ENCODE data around the gene PARP9.

PARP9 gene

DNA sequence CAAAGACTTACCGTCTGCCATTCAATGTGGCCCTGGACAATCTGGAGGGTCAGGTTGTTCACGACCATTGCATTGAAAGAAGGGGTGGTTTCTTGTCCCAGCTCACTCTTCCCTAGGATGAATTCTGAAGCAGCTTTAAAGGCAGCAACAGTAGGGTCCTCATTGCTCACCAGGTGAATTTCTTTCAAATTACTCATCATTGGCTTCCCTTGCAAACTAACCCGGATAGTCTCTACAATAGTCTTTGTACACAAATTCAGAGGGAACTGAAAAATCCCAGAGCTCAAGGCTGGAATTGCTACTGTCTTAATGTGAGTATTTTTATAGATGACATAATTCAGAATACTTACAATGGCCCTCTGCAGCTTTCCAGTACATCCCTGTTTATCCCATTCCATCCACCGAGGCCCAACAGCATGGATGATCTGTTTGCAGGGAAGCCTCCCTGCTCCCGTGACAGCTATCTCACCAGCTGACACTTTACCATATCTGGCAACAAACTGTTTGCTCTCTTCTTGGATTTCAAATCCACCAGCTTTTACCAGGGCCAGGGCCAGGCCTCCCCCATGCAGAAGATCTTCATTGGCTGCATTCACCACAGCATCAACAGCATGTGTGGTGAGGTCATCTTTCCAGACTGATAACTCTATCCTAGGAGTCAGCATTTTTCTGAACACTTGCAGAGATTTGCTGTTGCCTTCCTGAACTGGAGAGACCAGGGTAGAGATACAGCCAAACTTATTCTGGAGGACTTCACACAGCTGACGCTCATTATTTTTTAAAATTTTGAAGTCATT, 8.6 kb downstream of the PARP9 start:
- H3K9ac ChIP-seq (ENCODE audit: low read depth, low read length): no peak overlapping the region
- no peaks in the 10 kb centered on the region for H3K79me2 ChIP-seq (ENCODE audit: insufficient read depth, low read length)
- no peak overlapping the region for H2AFZ ChIP-seq (ENCODE audit: low read depth, low read length)
- no peak for ATAC-seq (ENCODE audit: insufficient read depth, low read depth)
- H3K4me3 ChIP-seq (ENCODE audit: low read depth in 1 of 2, low read length in 2 of 2): no peak overlapping the region
- H3K4me2 ChIP-seq (ENCODE audit: insufficient read depth, low read length): no peak overlapping the region
- H3K4me1 ChIP-seq (ENCODE audit: insufficient read depth, low read length): no peaks in the 10 kb centered on the region
- H4K20me1 ChIP-seq (ENCODE audit: insufficient read depth, low read length): no peaks in the 10 kb centered on the region
- H3K36me3 ChIP-seq (ENCODE audit: insufficient read depth, low read length): peaks cover 77% of the 10 kb centered on the region
- H3K27ac ChIP-seq (ENCODE audit: low read length): no peak overlapping the region
- no peak for DNase-seq
- no peaks in the 10 kb centered on the region for H3K27me3 ChIP-seq (ENCODE audit: insufficient read depth, low read length, poor library complexity)
- no peaks in the 10 kb centered on the region for H3K9me3 ChIP-seq (ENCODE audit: insufficient read depth, low read length, severe bottlenecking)
- TF ChIP-seq EZH2 (IDR thresholded peaks at IDR 0.05; ENCODE audit: borderline replicate concordance, low read depth, low read length, severe bottlenecking) (no peak), CTCF (IDR thresholded peaks at IDR 0.05; ENCODE audit: borderline replicate concordance, extremely low read depth, low read length, poor library complexity, severe bottlenecking) (no peak)

DNA sequence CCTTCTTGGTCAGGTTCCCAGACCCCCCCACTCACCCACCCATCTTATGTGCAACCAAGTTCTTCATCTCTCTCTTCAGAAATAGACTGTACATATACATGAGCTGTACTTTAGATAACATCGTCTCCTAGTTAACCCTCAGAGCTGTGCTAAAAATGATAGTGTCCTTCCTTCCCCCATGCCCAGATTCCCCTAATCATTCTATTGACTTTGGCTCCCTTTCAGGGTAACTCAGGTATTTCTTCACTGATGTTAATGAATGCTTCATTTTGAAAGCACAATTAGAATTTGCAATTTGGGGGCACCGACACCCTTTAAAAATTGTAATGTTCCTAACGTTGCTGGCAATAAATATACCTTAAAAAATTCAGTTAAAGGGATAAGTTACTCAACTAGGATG, 10.9 kb downstream of the PARP9 start:
- Histone ChIP-seq H3K9me3 (ENCODE audit: insufficient read depth, low read length, severe bottlenecking) (no peaks in the 10 kb centered on the region), H3K4me2 (ENCODE audit: insufficient read depth, low read length) (no peak overlapping the region), H3K9ac (ENCODE audit: low read depth, low read length) (no peak overlapping the region), H3K4me3 (ENCODE audit: low read depth in 1 of 2, low read length in 2 of 2) (no peak overlapping the region), H3K4me1 (ENCODE audit: insufficient read depth, low read length) (no peaks in the 10 kb centered on the region), H3K79me2 (ENCODE audit: insufficient read depth, low read length) (no peaks in the 10 kb centered on the region), H3K27ac (ENCODE audit: low read length) (no peak overlapping the region), H4K20me1 (ENCODE audit: insufficient read depth, low read length) (no peaks in the 10 kb centered on the region), H3K36me3 (ENCODE audit: insufficient read depth, low read length) (peaks cover 80% of the 10 kb centered on the region), H2AFZ (ENCODE audit: low read depth, low read length) (no peak overlapping the region), H3K27me3 (ENCODE audit: insufficient read depth, low read length, poor library complexity) (no peaks in the 10 kb centered on the region)
- TF ChIP-seq CTCF (IDR thresholded peaks at IDR 0.05; ENCODE audit: borderline replicate concordance, extremely low read depth, low read length, poor library complexity, severe bottlenecking) (no peak), EZH2 (IDR thresholded peaks at IDR 0.05; ENCODE audit: borderline replicate concordance, low read depth, low read length, severe bottlenecking) (no peak)
- no peak for ATAC-seq (ENCODE audit: insufficient read depth, low read depth)
- DNase-seq: no peak

GRCh38 chr3:122548619-122549018, 15.5 kb downstream of the PARP9 start:
- H3K9me3 ChIP-seq (ENCODE audit: insufficient read depth, low read length, severe bottlenecking): no peaks in the 10 kb centered on the region
- no peak overlapping the region for H3K27ac ChIP-seq (ENCODE audit: low read length)
- H3K36me3 ChIP-seq (ENCODE audit: insufficient read depth, low read length): peaks cover 79% of the 10 kb centered on the region; the same call in 1 of the 2 replicates
- no peaks in the 10 kb centered on the region for H3K27me3 ChIP-seq (ENCODE audit: insufficient read depth, low read length, poor library complexity)
- no peak overlapping the region for H3K4me3 ChIP-seq (ENCODE audit: low read depth in 1 of 2, low read length in 2 of 2)
- H3K9ac ChIP-seq (ENCODE audit: low read depth, low read length): no peak overlapping the region
- no peaks in the 10 kb centered on the region for H3K79me2 ChIP-seq (ENCODE audit: insufficient read depth, low read length)
- H2AFZ ChIP-seq (ENCODE audit: low read depth, low read length): no peak overlapping the region
- H3K4me1 ChIP-seq (ENCODE audit: insufficient read depth, low read length): no peaks in the 10 kb centered on the region
- H3K4me2 ChIP-seq (ENCODE audit: insufficient read depth, low read length): no peak overlapping the region
- no peaks in the 10 kb centered on the region for H4K20me1 ChIP-seq (ENCODE audit: insufficient read depth, low read length)
- no peak for ATAC-seq (ENCODE audit: insufficient read depth, low read depth)
- TF ChIP-seq CTCF (IDR thresholded peaks at IDR 0.05; ENCODE audit: borderline replicate concordance, extremely low read depth, low read length, poor library complexity, severe bottlenecking) (no peak), EZH2 (IDR thresholded peaks at IDR 0.05; ENCODE audit: borderline replicate concordance, low read depth, low read length, severe bottlenecking) (no peak)
- no peak for DNase-seq

Data from DND-41 (cell line).